Measurements from ENCODE around the gene SMAD5. TPM values are rescaled to one million over a fixed set of nuclear protein-coding genes. Genes with fewer than 3 reads are reported as not detected.

SMAD5 gene
- total and polyA plus RNA-seq, 2 experiments from 2014 or later = 37.5 to 56.6 TPM

DNA sequence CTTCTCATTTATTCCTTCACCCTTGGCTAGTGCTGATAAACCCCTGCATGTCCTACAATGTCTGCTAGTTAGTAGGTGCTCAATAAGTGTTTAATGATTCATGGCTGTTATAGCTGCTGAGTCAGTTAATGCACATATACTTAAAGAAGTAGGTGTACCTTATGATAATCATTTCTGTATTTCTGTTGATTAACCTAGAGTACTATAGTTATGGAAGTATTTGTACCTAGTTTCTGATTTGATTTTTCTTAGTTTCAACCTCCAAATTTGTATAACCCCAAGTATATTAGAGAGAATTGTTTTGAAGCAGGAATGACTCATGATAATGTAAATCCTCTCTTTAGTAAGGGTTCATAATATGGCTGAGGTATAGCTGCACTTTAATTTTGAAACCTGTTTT, 8.9 kb downstream of the SMAD5 start:
- peaks cover 22% of the 10 kb centered on the region; the same call in 2 of the 3 replicates for H3K4me1 Mint-ChIP-seq
- H3F3A ChIP-seq (replicated peaks; ENCODE audit: low read depth) = no peaks in the 10 kb centered on the region
- peaks cover 80% of the 10 kb centered on the region for H4K20me1 ChIP-seq (replicated peaks; ENCODE audit: insufficient read depth)
- no peaks in the 10 kb centered on the region for H3K27me3 ChIP-seq (ENCODE audit: insufficient read depth)
- H3K27ac Mint-ChIP-seq = no peak overlapping the region
- no peak for ATAC-seq
- H3K27ac ChIP-seq (ENCODE audit: low read depth) = no peak overlapping the region
- no peaks in the 10 kb centered on the region for H3K9me2 ChIP-seq (ENCODE audit: insufficient read depth)
- H3K9me3 Mint-ChIP-seq = no peaks in the 10 kb centered on the region
- H3K4me3 ChIP-seq = no peak overlapping the region
- no peak overlapping the region for H3K4me3 Mint-ChIP-seq
- H3K36me3 ChIP-seq (ENCODE audit: insufficient read depth) = no peaks in the 10 kb centered on the region
- DNase-seq (ENCODE audit: low spot score) = no peak
- no peaks in the 10 kb centered on the region for H3K36me3 Mint-ChIP-seq (ENCODE audit: low read depth)
- no peak overlapping the region for H2AFZ ChIP-seq
- peaks cover 7% of the 10 kb centered on the region; the same call in 1 of the 2 replicates for H3K4me1 ChIP-seq (ENCODE audit: insufficient read depth)
- H3K27me3 Mint-ChIP-seq (ENCODE audit: insufficient read depth, low read depth, poor library complexity) = no peaks in the 10 kb centered on the region
- H3K79me2 ChIP-seq (replicated peaks; ENCODE audit: insufficient read depth) = peaks cover 100% of the 10 kb centered on the region
- H3K4me2 ChIP-seq = no peak overlapping the region
- no peak for TF ChIP-seq REST (IDR thresholded peaks at IDR 0.05; ENCODE audit: unreplicated experiment)
- no peak for TF ChIP-seq JUNB (IDR thresholded peaks at IDR 0.05; ENCODE audit: unreplicated experiment)
- TF ChIP-seq, protein P1, sequence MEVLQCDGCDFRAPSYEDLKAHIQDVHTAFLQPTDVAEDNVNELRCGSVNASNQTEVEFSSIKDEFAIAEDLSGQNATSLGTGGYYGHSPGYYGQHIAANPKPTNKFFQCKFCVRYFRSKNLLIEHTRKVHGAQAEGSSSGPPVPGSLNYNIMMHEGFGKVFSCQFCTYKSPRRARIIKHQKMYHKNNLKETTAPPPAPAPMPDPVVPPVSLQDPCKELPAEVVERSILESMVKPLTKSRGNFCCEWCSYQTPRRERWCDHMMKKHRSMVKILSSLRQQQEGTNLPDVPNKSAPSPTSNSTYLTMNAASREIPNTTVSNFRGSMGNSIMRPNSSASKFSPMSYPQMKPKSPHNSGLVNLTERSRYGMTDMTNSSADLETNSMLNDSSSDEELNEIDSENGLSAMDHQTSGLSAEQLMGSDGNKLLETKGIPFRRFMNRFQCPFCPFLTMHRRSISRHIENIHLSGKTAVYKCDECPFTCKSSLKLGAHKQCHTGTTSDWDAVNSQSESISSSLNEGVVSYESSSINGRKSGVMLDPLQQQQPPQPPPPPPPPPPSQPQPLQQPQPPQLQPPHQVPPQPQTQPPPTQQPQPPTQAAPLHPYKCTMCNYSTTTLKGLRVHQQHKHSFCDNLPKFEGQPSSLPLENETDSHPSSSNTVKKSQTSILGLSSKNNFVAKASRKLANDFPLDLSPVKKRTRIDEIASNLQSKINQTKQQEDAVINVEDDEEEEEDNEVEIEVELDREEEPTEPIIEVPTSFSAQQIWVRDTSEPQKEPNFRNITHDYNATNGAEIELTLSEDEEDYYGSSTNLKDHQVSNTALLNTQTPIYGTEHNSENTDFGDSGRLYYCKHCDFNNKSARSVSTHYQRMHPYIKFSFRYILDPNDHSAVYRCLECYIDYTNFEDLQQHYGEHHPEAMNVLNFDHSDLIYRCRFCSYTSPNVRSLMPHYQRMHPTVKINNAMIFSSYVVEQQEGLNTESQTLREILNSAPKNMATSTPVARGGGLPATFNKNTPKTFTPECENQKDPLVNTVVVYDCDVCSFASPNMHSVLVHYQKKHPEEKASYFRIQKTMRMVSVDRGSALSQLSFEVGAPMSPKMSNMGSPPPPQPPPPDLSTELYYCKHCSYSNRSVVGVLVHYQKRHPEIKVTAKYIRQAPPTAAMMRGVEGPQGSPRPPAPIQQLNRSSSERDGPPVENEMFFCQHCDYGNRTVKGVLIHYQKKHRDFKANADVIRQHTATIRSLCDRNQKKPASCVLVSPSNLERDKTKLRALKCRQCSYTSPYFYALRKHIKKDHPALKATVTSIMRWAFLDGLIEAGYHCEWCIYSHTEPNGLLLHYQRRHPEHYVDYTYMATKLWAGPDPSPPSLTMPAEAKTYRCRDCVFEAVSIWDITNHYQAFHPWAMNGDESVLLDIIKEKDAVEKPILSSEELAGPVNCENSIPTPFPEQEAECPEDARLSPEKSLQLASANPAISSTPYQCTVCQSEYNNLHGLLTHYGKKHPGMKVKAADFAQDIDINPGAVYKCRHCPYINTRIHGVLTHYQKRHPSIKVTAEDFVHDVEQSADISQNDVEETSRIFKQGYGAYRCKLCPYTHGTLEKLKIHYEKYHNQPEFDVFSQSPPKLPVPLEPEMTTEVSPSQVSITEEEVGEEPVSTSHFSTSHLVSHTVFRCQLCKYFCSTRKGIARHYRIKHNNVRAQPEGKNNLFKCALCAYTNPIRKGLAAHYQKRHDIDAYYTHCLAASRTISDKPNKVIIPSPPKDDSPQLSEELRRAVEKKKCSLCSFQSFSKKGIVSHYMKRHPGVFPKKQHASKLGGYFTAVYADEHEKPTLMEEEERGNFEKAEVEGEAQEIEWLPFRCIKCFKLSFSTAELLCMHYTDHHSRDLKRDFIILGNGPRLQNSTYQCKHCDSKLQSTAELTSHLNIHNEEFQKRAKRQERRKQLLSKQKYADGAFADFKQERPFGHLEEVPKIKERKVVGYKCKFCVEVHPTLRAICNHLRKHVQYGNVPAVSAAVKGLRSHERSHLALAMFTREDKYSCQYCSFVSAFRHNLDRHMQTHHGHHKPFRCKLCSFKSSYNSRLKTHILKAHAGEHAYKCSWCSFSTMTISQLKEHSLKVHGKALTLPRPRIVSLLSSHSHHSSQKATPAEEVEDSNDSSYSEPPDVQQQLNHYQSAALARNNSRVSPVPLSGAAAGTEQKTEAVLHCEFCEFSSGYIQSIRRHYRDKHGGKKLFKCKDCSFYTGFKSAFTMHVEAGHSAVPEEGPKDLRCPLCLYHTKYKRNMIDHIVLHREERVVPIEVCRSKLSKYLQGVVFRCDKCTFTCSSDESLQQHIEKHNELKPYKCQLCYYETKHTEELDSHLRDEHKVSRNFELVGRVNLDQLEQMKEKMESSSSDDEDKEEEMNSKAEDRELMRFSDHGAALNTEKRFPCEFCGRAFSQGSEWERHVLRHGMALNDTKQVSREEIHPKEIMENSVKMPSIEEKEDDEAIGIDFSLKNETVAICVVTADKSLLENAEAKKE (CRISPR knock-in tag; IDR thresholded peaks at IDR 0.05) = no peak
- TF ChIP-seq POLR2AphosphoS5 (IDR thresholded peaks at IDR 0.05; ENCODE audit: low read depth) = no peak
- TF ChIP-seq STAT1 (IDR thresholded peaks at IDR 0.05; ENCODE audit: unreplicated experiment) = no peak
- no peak for TF ChIP-seq EZH2 (IDR thresholded peaks at IDR 0.05; ENCODE audit: low read depth, unreplicated experiment)
